Neural cell (in vitro differentiated cells): ENCODE data around the gene RAET1E. TPM values are rescaled to one million over a fixed set of nuclear protein-coding genes. Genes with fewer than 3 reads are reported as not detected.
A peak's percentile ranks its signal among the peaks of the same experiment; 100 is the strongest.

ENCODE experiments used
- H2AFZ ChIP-seq: fragments of 200-600, 300-800 bp; sonication (generic), shearing (Covaris generic); 2 replicates; pipeline ENCODE4 v1.6.0; 2014; ENCODE audit warnings: low read depth, mild to moderate bottlenecking, antibody characterized with exemption, low read length, moderate library complexity
- H3F3A ChIP-seq: fragments of 200-600 bp; shearing (Covaris generic); 2 replicates; pipeline ENCODE4 v1.6.1; 2016; ENCODE audit warnings: mild to moderate bottlenecking, moderate library complexity, mixed read lengths, antibody characterized with exemption, low read length; ENCODE audit not compliant: insufficient read depth, poor library complexity, severe bottlenecking
- H3K27ac ChIP-seq: fragments of 200-600, 300-800 bp; sonication (generic), shearing (Covaris generic); 2 replicates; pipeline ENCODE4 v1.5.1; 2014; ENCODE audit warnings: mild to moderate bottlenecking, low read length, moderate library complexity
- H3K27me3 ChIP-seq: fragments of 300-800, 200-600 bp; sonication (generic), shearing (Covaris generic); 2 replicates; pipeline ENCODE4 v1.6.0; 2014; ENCODE audit warnings: mild to moderate bottlenecking, low read depth, low read length, moderate library complexity; ENCODE audit not compliant: insufficient read depth
- H3K36me3 ChIP-seq: fragments of 300-800, 200-600 bp; sonication (generic), shearing (Covaris generic); 2 replicates; pipeline ENCODE4 v1.5.1; 2014; ENCODE audit warnings: mild to moderate bottlenecking, antibody characterized with exemption, low read length, moderate library complexity; ENCODE audit not compliant: insufficient read depth
- H3K4me2 ChIP-seq: fragments of 300-800, 200-600 bp; sonication (generic), shearing (Covaris generic); 2 replicates; pipeline ENCODE4 v1.6.0; 2014; ENCODE audit warnings: mild to moderate bottlenecking, low read length
- H3K4me3 ChIP-seq: fragments of 300-800, 200-600 bp; sonication (generic), shearing (Covaris generic); 2 replicates; pipeline ENCODE4 v1.5.1; 2014; ENCODE audit warnings: mild to moderate bottlenecking, low read length, moderate library complexity
- H3K79me2 ChIP-seq: fragments of 200-600 bp; shearing (Covaris generic); replicated peaks from 2 replicates; pipeline ENCODE4 v1.6.0; 2014; ENCODE audit warnings: mild to moderate bottlenecking, low read length, moderate library complexity; ENCODE audit not compliant: insufficient read depth
- H3K9ac ChIP-seq: fragments of 300-800, 200-600 bp; sonication (generic), shearing (Covaris generic); 2 replicates; pipeline ENCODE4 v1.6.1; 2016; ENCODE audit warnings: mild to moderate bottlenecking, low read length, mixed read lengths
- H3K9me2 ChIP-seq: fragments of 200-600 bp; shearing (Covaris generic); 2 replicates; pipeline ENCODE4 v1.6.1; 2016; ENCODE audit warnings: mild to moderate bottlenecking, low read length, mixed read lengths; ENCODE audit not compliant: insufficient read depth
- H3K9me3 ChIP-seq: fragments of 200-600, 300-800 bp; sonication (generic), shearing (Covaris generic); 2 replicates; pipeline ENCODE4 v1.6.1; 2016; ENCODE audit warnings: mild to moderate bottlenecking, mixed run types, low read length, moderate library complexity, mixed read lengths
- H4K20me1 ChIP-seq: fragments of 200-600 bp; shearing (Covaris generic); 2 replicates; pipeline ENCODE4 v1.6.1; 2016; ENCODE audit warnings: mild to moderate bottlenecking, mixed run types; ENCODE audit not compliant: insufficient read depth
- CTCF ChIP-seq: fragments of 450-650 bp; IDR thresholded peaks from 2 replicates; pipeline ENCODE4 v1.5.1; 2014; ENCODE audit warnings: antibody characterized with exemption, mild to moderate bottlenecking, moderate library complexity; ENCODE audit not compliant: poor library complexity, severe bottlenecking
- EP300 ChIP-seq: fragments of 450-650 bp; conservative IDR thresholded peaks from 2 replicates; pipeline ENCODE4 v1.6.1; 2014; ENCODE audit warnings: antibody characterized with exemption, mild to moderate bottlenecking, moderate library complexity; ENCODE audit not compliant: poor library complexity, severe bottlenecking
- EZH2 ChIP-seq: fragments of 200-600, 300-800 bp; shearing (Covaris generic), sonication (generic); IDR thresholded peaks from 2 replicates; pipeline ENCODE4 v1.6.1; 2014; ENCODE audit warnings: antibody characterized with exemption, low read length, borderline replicate concordance, mild to moderate bottlenecking; ENCODE audit not compliant: insufficient read depth, poor library complexity, severe bottlenecking
- MXI1 ChIP-seq: fragments of 450-650 bp; conservative IDR thresholded peaks from 2 replicates; pipeline ENCODE4 v1.6.1; 2014; ENCODE audit warnings: antibody characterized with exemption, mild to moderate bottlenecking; ENCODE audit not compliant: poor library complexity, severe bottlenecking
- POLR2AphosphoS5 ChIP-seq: IDR thresholded peaks from 2 replicates; pipeline ENCODE4 v1.6.1; 2012
- RAD21 ChIP-seq: fragments of 450-650 bp; conservative IDR thresholded peaks from 2 replicates; pipeline ENCODE4 v1.6.1; 2014; ENCODE audit warnings: antibody characterized with exemption, mild to moderate bottlenecking, moderate library complexity
- REST ChIP-seq: IDR thresholded peaks from 2 replicates; pipeline ENCODE4 v1.6.1; 2012; ENCODE audit warnings: borderline replicate concordance
- SMC3 ChIP-seq: fragments of 450-650 bp; conservative IDR thresholded peaks from 2 replicates; pipeline ENCODE4 v1.6.1; 2014; ENCODE audit warnings: antibody characterized with exemption, mild to moderate bottlenecking, moderate library complexity; ENCODE audit not compliant: poor library complexity
- TAF1 ChIP-seq: IDR thresholded peaks from 2 replicates; pipeline ENCODE4 v1.6.1; 2012; ENCODE audit warnings: low read depth
- polyA plus RNA-seq: library from polyadenylated mRNA; depleted of rRNA; stranded (reverse); fragments of >200 nt; gene quantifications from 2 replicates; pipeline ENCODE4 v1.2.3, GENCODE V29; 2014

RAET1E gene
- polyA plus RNA-seq, 1 donor from 2014 or later, result not detected

GRCh38 chr6:149942461-149942829 is 44.5 kb upstream of the RAET1E start:
- no peak for TF ChIP-seq REST
- no peak for TF ChIP-seq CTCF
- TF ChIP-seq RAD21, result no peak
- no peak overlapping the region for H3K27ac ChIP-seq

GRCh38 chr6:149941583-149942460 is 43.9 kb upstream of the RAET1E start, which contains the start of gene ULBP2:
TSS of gene ULBP2 (plus strand) at chr6:149942014. CDS start at chr6:149942073, 59 bp downstream.
- peak within 1 kb of the TSS; percentile 88 for H3K4me3 ChIP-seq
- peaks cover 65% of the 10 kb centered on the region for H3K27me3 ChIP-seq
- H3F3A ChIP-seq, result no peaks in the 10 kb centered on the region
- H3K9ac ChIP-seq, result peak within 1 kb of the TSS; percentile 73
- TF ChIP-seq EP300, result peak; percentile 59
- no peak for TF ChIP-seq SMC3
- peak; percentile 30 for TF ChIP-seq TAF1
- TF ChIP-seq MXI1, result peak; percentile 36
- TF ChIP-seq POLR2AphosphoS5, result peak; percentile 47
- H2AFZ ChIP-seq, result peak within 1 kb of the TSS; percentile 60
- H3K27ac ChIP-seq, result peak within 1 kb of the TSS; percentile 42
- H3K9me2 ChIP-seq, result no peaks in the 10 kb centered on the region
- no peaks in the 10 kb centered on the region for H3K9me3 ChIP-seq
- H3K36me3 ChIP-seq, result no peaks in the 10 kb centered on the region
- H3K79me2 ChIP-seq, result no peaks in the 10 kb centered on the region
- peak within 1 kb of the TSS; percentile 62 for H3K4me2 ChIP-seq
- no peaks in the 10 kb centered on the region for H4K20me1 ChIP-seq

More at GRCh38 chr6:149942461-149942829, 44.5 kb upstream of the RAET1E start:
- H3K4me2 ChIP-seq, result peak overlapping the region; percentile 62
- H3K9me3 ChIP-seq, result no peaks in the 10 kb centered on the region
- H3F3A ChIP-seq, result no peaks in the 10 kb centered on the region
- no peaks in the 10 kb centered on the region for H3K36me3 ChIP-seq
- peak overlapping the region; percentile 73 for H3K9ac ChIP-seq
- H3K4me3 ChIP-seq, result peak overlapping the region; percentile 88
- H3K9me2 ChIP-seq, result no peaks in the 10 kb centered on the region
- H3K79me2 ChIP-seq, result no peaks in the 10 kb centered on the region
- H4K20me1 ChIP-seq, result no peaks in the 10 kb centered on the region
- H2AFZ ChIP-seq, result no peak overlapping the region
- peaks cover 61% of the 10 kb centered on the region for H3K27me3 ChIP-seq

- H3K4me3 ChIP-seq, result no peak overlapping the region
Measured at GRCh38 chr6:149940672-149940982, 42.7 kb upstream of the RAET1E start.

More at GRCh38 chr6:149940672-149940982, 42.7 kb upstream of the RAET1E start:
- Histone ChIP-seq H4K20me1 (no peaks in the 10 kb centered on the region), H3K4me2 (no peak overlapping the region), H3K27me3 (peaks cover 74% of the 10 kb centered on the region), H3K27ac (no peak overlapping the region), H3K79me2 (no peaks in the 10 kb centered on the region), H3K36me3 (no peaks in the 10 kb centered on the region), H2AFZ (no peak overlapping the region), H3F3A (no peaks in the 10 kb centered on the region), H3K9me2 (no peaks in the 10 kb centered on the region), H3K9me3 (no peaks in the 10 kb centered on the region), H3K9ac (no peak overlapping the region)
- TF ChIP-seq RAD21 (no peak), TAF1 (no peak), EP300 (no peak), SMC3 (no peak), REST (no peak), MXI1 (no peak), EZH2 (no peak), POLR2AphosphoS5 (no peak), CTCF (no peak)
